GM10248 (cell line): ENCODE data around the gene NOS1.
"Not testable (repeated sequence)": the region's sequence is repeated elsewhere in the genome, so short reads cannot be mapped to it uniquely, and the experiment has no call there.

Experiments
- CTCF ChIA-PET: fragments of 300-600 bp; sonication (Branson Sonifier 250); formaldehyde crosslinking; extraction: SDS; loops from one replicate; lab custom pipeline; 2021; ENCODE audit warnings: antibody characterized with exemption; lab: Yijun Ruan, JAX
- POLR2A ChIA-PET: fragments of 350-650 bp; sonication (Branson Sonifier 250); formaldehyde crosslinking; extraction: SDS; loops from one replicate; lab custom pipeline; 2020; ENCODE audit warnings: antibody characterized with exemption; lab: Yijun Ruan, JAX
- DNase-seq: peaks from one replicate; pipeline ENCODE4 v3.0.0; 2012; ENCODE audit errors: extremely low spot score
- TF ChIP-seq, protein P1 (sequence below): IDR thresholded peaks from 2 replicates; pipeline ENCODE4 v1.5.1; 2012; ENCODE audit warnings: mild to moderate bottlenecking, low read depth; ENCODE audit errors: extremely low read depth, missing control alignments, control extremely low read depth

NOS1 gene

DNA sequence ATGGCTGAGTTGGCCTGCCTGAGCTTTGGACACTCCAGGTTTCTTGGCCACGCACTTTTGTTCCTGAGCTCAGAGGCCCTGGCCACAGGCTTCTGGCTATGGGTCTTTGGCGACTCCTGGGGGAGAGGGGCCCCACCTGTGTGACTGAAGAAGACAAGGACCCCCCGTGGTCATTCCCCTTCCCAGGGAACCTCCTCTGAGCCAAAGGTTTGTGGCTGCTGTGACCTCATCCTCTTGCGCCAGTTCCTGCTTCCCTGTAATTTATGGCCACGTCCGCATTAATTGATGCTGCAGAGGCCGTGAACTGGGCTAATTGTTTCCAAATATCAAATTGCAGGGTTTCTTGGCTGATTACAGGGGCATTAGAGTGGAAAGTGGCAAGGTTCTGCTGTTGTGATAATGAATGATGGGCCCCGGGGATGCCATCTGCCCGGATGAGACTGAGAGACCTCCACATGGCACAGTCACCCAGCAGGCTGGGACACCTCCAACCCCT, 27.6 kb upstream of the NOS1 start:
- TF ChIP-seq, protein P1, sequence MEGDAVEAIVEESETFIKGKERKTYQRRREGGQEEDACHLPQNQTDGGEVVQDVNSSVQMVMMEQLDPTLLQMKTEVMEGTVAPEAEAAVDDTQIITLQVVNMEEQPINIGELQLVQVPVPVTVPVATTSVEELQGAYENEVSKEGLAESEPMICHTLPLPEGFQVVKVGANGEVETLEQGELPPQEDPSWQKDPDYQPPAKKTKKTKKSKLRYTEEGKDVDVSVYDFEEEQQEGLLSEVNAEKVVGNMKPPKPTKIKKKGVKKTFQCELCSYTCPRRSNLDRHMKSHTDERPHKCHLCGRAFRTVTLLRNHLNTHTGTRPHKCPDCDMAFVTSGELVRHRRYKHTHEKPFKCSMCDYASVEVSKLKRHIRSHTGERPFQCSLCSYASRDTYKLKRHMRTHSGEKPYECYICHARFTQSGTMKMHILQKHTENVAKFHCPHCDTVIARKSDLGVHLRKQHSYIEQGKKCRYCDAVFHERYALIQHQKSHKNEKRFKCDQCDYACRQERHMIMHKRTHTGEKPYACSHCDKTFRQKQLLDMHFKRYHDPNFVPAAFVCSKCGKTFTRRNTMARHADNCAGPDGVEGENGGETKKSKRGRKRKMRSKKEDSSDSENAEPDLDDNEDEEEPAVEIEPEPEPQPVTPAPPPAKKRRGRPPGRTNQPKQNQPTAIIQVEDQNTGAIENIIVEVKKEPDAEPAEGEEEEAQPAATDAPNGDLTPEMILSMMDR: no peak
- CTCF ChIA-PET: interaction anchor here (1.3 kb wide), 2 partner anchors 21 to 22 kb away, joined by 3 to 6 read pairs; no protein-coding TSS in a partner anchor
- DNase-seq: no peak
- POLR2A ChIA-PET: no interaction called here

DNA sequence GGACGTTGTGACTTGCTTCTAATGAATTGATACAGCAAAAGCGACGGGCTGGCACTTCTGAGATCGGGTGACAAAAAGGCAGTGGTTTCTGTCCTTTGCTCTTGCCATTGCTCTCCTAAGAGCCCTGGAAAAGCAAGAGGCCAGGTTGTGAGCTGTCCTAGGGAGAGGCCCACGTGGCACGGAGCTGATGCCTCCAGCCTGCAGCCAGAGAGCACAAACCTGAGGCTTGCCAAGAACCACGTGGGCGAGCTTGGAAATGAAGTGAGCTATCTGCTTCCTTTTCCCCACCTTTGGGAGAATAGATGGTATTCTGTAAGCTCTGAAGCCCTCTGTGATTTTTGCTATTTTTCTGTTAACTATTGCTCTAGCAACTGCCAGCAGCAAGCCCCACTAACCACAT, 26.4 kb upstream of the NOS1 start:
- ChIA-PET CTCF (no interaction called here), POLR2A (no interaction called here)
- TF ChIP-seq, protein P1: no peak
- no peak for DNase-seq

DNA sequence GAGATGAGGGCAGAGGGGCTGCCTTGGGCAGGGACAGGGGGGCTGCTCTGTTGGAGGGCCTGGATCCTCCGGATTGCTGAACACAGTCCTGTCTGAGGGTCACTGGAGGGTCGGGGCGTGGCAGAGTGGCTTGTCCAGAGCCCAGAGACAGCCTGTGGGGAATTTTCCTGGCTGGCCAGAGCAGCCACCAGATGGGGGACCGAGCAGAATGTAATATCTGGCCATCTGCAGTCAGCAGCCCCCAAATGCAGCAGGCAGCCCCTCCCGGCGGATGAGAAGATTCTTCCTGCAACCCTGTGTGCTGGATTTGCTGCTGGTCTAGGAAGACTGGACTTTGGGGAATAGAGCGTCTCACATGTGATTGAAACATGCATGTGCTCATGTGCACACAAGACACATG, 23.3 kb upstream of the NOS1 start:
- POLR2A ChIA-PET: no interaction called here
- TF ChIP-seq, protein P1: no peak
- no peak for DNase-seq
- CTCF ChIA-PET: interaction anchor here (1.7 to 2.5 kb wide), 2 partner anchors 10 to 16 kb away, joined by 4 to 9 read pairs; no protein-coding TSS in a partner anchor

DNA sequence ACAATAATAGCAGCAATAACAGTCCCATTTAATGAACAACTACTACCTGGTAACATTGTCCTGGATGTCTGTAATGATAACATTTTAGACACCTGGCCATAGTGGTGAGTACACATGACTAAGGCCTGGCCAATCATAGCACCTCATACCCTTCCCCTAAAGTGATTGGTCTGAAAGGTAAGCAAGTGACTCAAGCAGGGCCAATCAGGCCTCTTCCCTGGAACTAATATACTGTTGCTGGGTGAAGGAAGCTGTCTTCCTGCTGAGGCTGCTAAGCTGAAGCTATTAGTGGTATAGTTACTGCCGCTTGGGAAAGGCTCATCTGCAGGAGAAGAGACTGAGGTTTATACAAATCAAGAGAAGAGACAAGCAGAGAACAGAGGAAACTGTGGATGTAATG, 18.7 kb upstream of the NOS1 start:
- no peak for DNase-seq
- POLR2A ChIA-PET: no interaction called here
- TF ChIP-seq, protein P1: no peak
- CTCF ChIA-PET: interaction anchor here (0.7 to 6.7 kb wide), 3 partner anchors 13 to 477 kb away, joined by 3 to 35 read pairs (median 5); no protein-coding TSS in a partner anchor

DNA sequence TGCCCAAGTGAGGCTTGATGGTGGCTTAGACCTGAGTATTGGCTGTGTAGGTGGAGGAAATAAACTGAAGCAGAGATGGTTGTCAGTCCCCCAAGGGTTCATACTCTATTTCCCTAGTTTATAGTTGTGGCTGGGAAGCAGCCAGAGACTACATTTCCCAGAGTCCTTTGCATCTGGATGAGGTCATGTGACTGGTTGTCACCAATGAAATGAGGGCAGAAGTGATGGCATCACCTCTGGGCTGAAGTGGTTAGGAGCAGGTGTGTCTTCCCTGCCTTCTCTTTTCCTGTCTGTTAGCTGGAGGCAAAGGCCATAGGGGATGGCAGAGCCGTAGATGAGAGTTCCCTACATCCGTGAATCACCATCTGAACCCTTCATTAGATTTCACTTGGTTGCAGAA, 16.3 kb upstream of the NOS1 start:
- ChIA-PET POLR2A (no interaction called here), CTCF (interaction anchor here (1.3 to 6.7 kb wide), 2 partner anchors 10 to 459 kb away, joined by 4 to 35 read pairs; no protein-coding TSS in a partner anchor)
- DNase-seq: no peak
- TF ChIP-seq, protein P1: no peak

DNA sequence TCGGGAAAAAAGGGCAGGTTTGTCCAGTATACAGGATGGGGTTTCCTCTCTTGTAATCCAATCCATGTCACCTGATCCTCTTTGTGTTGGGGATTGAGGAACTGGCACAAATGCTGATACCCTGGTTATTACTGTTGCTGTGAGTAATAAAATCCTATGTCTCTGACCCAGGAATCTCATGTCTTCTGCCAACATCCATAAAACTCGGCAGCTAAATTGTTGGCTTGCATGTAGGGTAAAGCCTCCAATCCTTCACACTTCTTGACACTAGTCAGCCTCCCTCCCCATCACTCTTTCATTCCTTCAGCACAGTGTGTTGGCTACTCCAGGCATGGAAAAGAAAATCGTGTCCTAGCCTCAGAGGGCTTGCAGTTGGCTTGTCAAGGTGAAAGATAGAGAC, 9.2 kb upstream of the NOS1 start:
- CTCF ChIA-PET: interaction anchor here (0.6 to 9.9 kb wide), 3 partner anchors 157 to 467 kb away, joined by 3 to 103 read pairs (median 4); no protein-coding TSS in a partner anchor
- TF ChIP-seq, protein P1: no peak

DNA sequence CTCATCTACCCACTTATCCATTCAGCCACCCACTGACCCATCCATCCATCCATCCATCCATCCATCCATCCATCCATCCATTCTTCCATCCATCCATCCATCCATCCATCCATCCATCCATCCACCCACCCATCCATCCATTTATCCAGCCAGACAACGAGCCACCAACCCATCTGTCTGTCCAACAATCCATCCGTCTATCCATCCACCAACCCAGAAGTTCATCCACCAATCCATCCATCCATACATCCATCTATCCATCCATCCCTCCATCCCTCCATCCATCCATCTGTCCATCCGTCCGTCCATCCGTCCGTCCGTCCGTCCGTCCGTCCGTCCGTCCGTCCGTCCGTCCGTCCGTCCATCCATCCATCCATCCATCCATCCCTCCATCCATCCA, 8.6 kb upstream of the NOS1 start:
- DNase-seq, POLR2A ChIA-PET: not testable (repeated sequence)
- CTCF ChIA-PET: interaction anchor here (0.7 to 9.9 kb wide), 7 partner anchors 11 to 487 kb away, joined by 3 to 103 read pairs (median 25); no protein-coding TSS in a partner anchor

More for the DNA sequence above, 9.2 kb upstream of the NOS1 start:
- DNase-seq: no peak
- POLR2A ChIA-PET: no interaction called here
